SK-N-SH treated with all-trans-retinoic acid at 6 μM for 48 hours (cell line): ENCODE data around the gene NUDT2.
"Not testable (repeated sequence)": the region's sequence is repeated elsewhere in the genome, so short reads cannot be mapped to it uniquely, and the experiment has no call there.

Experiments used
- ARNTL ChIP-seq: fragments of 450-650 bp; formaldehyde crosslinking; IDR thresholded peaks from 2 replicates; pipeline ENCODE4 v1.5.0; 2020; ENCODE audit warnings: low read depth, mild to moderate bottlenecking, moderate library complexity, borderline replicate concordance
- BACH2 ChIP-seq: fragments of 250-450 bp; sonication (Bioruptor Pico); IDR thresholded peaks from 2 replicates; pipeline ENCODE4 v1.9.0; 2021; ENCODE audit warnings: mild to moderate bottlenecking, borderline replicate concordance
- ESRRG ChIP-seq: fragments of 250-450 bp; sonication (Bioruptor Pico); IDR thresholded peaks from 2 replicates; pipeline ENCODE4 v1.6.1; 2021; ENCODE audit warnings: mild to moderate bottlenecking
- OSR1 ChIP-seq: fragments of 250-450 bp; sonication (Bioruptor Pico); IDR thresholded peaks from 2 replicates; pipeline ENCODE4 v1.8.0; 2022; ENCODE audit warnings: moderate library complexity, mild to moderate bottlenecking, inconsistent platforms
- TCF4 ChIP-seq: fragments of 250-450 bp; sonication (Bioruptor Pico); IDR thresholded peaks from 2 replicates; pipeline ENCODE4 v1.8.0; 2021; ENCODE audit warnings: mild to moderate bottlenecking, moderate library complexity, borderline replicate concordance
- ZFP30 ChIP-seq: fragments of 450-650 bp; formaldehyde crosslinking; IDR thresholded peaks from 2 replicates; pipeline ENCODE4 v1.5.0; 2022; ENCODE audit warnings: mild to moderate bottlenecking, moderate library complexity
- ZNF70 ChIP-seq: fragments of 450-650 bp; formaldehyde crosslinking; IDR thresholded peaks from 2 replicates; pipeline ENCODE4 v1.5.0; 2020; ENCODE audit warnings: mild to moderate bottlenecking, moderate library complexity
- TF ChIP-seq, protein P1 (sequence below): fragments of 250-450 bp; sonication (Bioruptor Pico); IDR thresholded peaks from 2 replicates; pipeline ENCODE4 v1.8.0; 2021; ENCODE audit warnings: low read depth, mild to moderate bottlenecking, moderate library complexity, borderline replicate concordance
- TF ChIP-seq, protein P2 (sequence below): fragments of 250-450 bp; sonication (Bioruptor Pico); IDR thresholded peaks from 2 replicates; pipeline ENCODE4 v1.8.0; 2020; ENCODE audit warnings: mild to moderate bottlenecking, moderate library complexity, borderline replicate concordance
- TF ChIP-seq, protein P3 (sequence below): fragments of 250-450 bp; sonication (Bioruptor Pico); IDR thresholded peaks from 2 replicates; pipeline ENCODE4 v1.5.1; 2020; ENCODE audit warnings: low read depth, mild to moderate bottlenecking, moderate library complexity

DNA sequence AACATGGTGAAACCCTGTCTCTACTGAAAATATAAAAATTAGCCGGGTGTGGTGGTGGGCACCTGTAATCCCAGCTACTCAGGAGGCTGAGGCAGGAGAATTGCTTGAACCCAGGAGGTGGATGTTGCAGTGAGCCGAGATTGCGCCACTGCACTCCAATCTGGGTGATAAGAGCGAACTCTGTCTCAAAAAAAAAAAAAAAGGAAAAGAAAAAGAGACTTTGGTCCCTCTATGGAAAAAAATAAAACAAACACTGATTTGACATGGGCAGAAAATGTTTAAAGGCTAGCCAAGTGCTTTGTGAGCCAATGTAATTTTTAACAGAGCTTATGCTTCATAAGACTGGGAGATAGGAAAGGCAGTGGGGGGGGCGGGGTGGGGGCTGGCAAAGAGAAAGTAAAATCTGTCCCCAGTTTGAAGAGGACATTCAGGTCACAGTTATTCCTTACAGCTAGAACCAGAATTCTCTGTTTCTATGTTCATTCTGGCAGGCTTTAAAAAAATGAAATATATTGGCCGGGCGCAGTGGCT, 22.8 kb downstream of the NUDT2 start:
- TF ChIP-seq OSR1 (CRISPR knock-in tag); ZFP30 (CRISPR knock-in tag); TCF4 (CRISPR knock-in tag); BACH2 (CRISPR knock-in tag); ZNF70 (CRISPR knock-in tag); ARNTL; ESRRG (CRISPR knock-in tag): not testable (repeated sequence)
- TF ChIP-seq, protein P1, sequence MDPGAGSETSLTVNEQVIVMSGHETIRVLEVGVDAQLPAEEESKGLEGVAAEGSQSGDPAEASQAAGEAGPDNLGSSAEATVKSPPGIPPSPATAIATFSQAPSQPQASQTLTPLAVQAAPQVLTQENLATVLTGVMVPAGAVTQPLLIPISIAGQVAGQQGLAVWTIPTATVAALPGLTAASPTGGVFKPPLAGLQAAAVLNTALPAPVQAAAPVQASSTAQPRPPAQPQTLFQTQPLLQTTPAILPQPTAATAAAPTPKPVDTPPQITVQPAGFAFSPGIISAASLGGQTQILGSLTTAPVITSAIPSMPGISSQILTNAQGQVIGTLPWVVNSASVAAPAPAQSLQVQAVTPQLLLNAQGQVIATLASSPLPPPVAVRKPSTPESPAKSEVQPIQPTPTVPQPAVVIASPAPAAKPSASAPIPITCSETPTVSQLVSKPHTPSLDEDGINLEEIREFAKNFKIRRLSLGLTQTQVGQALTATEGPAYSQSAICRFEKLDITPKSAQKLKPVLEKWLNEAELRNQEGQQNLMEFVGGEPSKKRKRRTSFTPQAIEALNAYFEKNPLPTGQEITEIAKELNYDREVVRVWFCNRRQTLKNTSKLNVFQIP (CRISPR knock-in tag): not testable (repeated sequence)
- TF ChIP-seq, protein P2, sequence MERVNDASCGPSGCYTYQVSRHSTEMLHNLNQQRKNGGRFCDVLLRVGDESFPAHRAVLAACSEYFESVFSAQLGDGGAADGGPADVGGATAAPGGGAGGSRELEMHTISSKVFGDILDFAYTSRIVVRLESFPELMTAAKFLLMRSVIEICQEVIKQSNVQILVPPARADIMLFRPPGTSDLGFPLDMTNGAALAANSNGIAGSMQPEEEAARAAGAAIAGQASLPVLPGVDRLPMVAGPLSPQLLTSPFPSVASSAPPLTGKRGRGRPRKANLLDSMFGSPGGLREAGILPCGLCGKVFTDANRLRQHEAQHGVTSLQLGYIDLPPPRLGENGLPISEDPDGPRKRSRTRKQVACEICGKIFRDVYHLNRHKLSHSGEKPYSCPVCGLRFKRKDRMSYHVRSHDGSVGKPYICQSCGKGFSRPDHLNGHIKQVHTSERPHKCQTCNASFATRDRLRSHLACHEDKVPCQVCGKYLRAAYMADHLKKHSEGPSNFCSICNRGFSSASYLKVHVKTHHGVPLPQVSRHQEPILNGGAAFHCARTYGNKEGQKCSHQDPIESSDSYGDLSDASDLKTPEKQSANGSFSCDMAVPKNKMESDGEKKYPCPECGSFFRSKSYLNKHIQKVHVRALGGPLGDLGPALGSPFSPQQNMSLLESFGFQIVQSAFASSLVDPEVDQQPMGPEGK (CRISPR knock-in tag): not testable (repeated sequence)
- TF ChIP-seq, protein P3, sequence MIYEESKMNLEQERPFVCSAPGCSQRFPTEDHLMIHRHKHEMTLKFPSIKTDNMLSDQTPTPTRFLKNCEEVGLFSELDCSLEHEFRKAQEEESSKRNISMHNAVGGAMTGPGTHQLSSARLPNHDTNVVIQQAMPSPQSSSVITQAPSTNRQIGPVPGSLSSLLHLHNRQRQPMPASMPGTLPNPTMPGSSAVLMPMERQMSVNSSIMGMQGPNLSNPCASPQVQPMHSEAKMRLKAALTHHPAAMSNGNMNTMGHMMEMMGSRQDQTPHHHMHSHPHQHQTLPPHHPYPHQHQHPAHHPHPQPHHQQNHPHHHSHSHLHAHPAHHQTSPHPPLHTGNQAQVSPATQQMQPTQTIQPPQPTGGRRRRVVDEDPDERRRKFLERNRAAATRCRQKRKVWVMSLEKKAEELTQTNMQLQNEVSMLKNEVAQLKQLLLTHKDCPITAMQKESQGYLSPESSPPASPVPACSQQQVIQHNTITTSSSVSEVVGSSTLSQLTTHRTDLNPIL (CRISPR knock-in tag): not testable (repeated sequence)
